IPS-20b (cell line): ENCODE results near the gene FAM168B.

Experiments
- H3K27ac ChIP-seq: one replicate; pipeline ENCODE4 v1.5.1; 2013; ENCODE audit warnings: low read length
- H3K27me3 ChIP-seq: 2 replicates; pipeline ENCODE4 v1.6.1; 2013; ENCODE audit warnings: mild to moderate bottlenecking, low read length, inconsistent platforms; ENCODE audit not compliant: insufficient read depth
- H3K36me3 ChIP-seq: 2 replicates; pipeline ENCODE4 v1.6.1; 2013; ENCODE audit warnings: low read depth, mild to moderate bottlenecking, inconsistent platforms, low read length, moderate library complexity; ENCODE audit not compliant: insufficient read depth
- H3K4me1 ChIP-seq: 2 replicates; pipeline ENCODE4 v1.6.1; 2013; ENCODE audit warnings: mild to moderate bottlenecking, control low read depth, inconsistent platforms, low read length, moderate library complexity; ENCODE audit not compliant: insufficient read depth
- H3K4me3 ChIP-seq: 2 replicates; pipeline ENCODE4 v1.5.1; 2013; ENCODE audit warnings: mild to moderate bottlenecking, low read length, inconsistent platforms
- H3K9ac ChIP-seq: 2 replicates; pipeline ENCODE4 v1.6.1; 2013; ENCODE audit warnings: low read depth, mild to moderate bottlenecking, inconsistent platforms, low read length, moderate library complexity
- H3K9me3 ChIP-seq: 2 replicates; pipeline ENCODE4 v1.6.1; 2013; ENCODE audit warnings: mild to moderate bottlenecking, low read depth, low read length, inconsistent platforms; ENCODE audit not compliant: insufficient read depth

FAM168B gene

GRCh38 chr2:131093006-131093695 is at the start of gene FAM168B:
FAM168B (minus strand) TSS chr2:131093460; CDS start chr2:131082646, 10,814 bp downstream.
- H3K27ac ChIP-seq, result peak within 1 kb of the TSS; percentile 12

GRCh38 chr2:131142849-131143248 is 49.6 kb upstream of the FAM168B start:
- Histone ChIP-seq H3K9me3 (no peaks in the 10 kb centered on the region), H3K4me3 (no peak overlapping the region), H3K36me3 (peaks cover 85% of the 10 kb centered on the region), H3K9ac (no peak overlapping the region), H3K4me1 (no peaks in the 10 kb centered on the region), H3K27me3 (no peaks in the 10 kb centered on the region), H3K27ac (no peak overlapping the region)

More at GRCh38 chr2:131093006-131093695, at the start of gene FAM168B:
- H3K4me3 ChIP-seq, result peak within 1 kb of the TSS; percentile 97
- H3K9me3 ChIP-seq, result no peaks in the 10 kb centered on the region
- no peaks in the 10 kb centered on the region for H3K4me1 ChIP-seq
- H3K36me3 ChIP-seq, result peaks cover 21% of the 10 kb centered on the region
- no peaks in the 10 kb centered on the region for H3K27me3 ChIP-seq
- peak within 1 kb of the TSS; percentile 92 for H3K9ac ChIP-seq

- Histone ChIP-seq H3K4me3 (no peak overlapping the region), H3K36me3 (peaks cover 68% of the 10 kb centered on the region), H3K27me3 (no peaks in the 10 kb centered on the region), H3K4me1 (no peaks in the 10 kb centered on the region), H3K9ac (no peak overlapping the region), H3K9me3 (no peaks in the 10 kb centered on the region), H3K27ac (no peak overlapping the region)
These were observed 47.3 kb upstream of the FAM168B start for GRCh38 chr2:131140581-131140980.

- Histone ChIP-seq H3K27ac (no peak overlapping the region), H3K36me3 (peaks cover 59% of the 10 kb centered on the region), H3K4me1 (no peaks in the 10 kb centered on the region), H3K4me3 (no peak overlapping the region), H3K9me3 (no peaks in the 10 kb centered on the region), H3K27me3 (no peaks in the 10 kb centered on the region), H3K9ac (no peak overlapping the region)
These were observed 39.5 kb upstream of the FAM168B start for GRCh38 chr2:131132729-131133128.

GRCh38 chr2:131130298-131130596 is 37.0 kb upstream of the FAM168B start:
- no peaks in the 10 kb centered on the region for H3K4me1 ChIP-seq
- no peak overlapping the region for H3K27ac ChIP-seq
- H3K4me3 ChIP-seq, result no peak overlapping the region
- no peaks in the 10 kb centered on the region for H3K9me3 ChIP-seq
- no peaks in the 10 kb centered on the region for H3K27me3 ChIP-seq
- peaks cover 84% of the 10 kb centered on the region for H3K36me3 ChIP-seq
- no peak overlapping the region for H3K9ac ChIP-seq

GRCh38 chr2:131127981-131128380 is 34.7 kb upstream of the FAM168B start:
- Histone ChIP-seq H3K9me3 (no peaks in the 10 kb centered on the region), H3K4me1 (no peaks in the 10 kb centered on the region), H3K4me3 (no peak overlapping the region), H3K36me3 (peaks cover 81% of the 10 kb centered on the region), H3K9ac (no peak overlapping the region), H3K27me3 (no peaks in the 10 kb centered on the region), H3K27ac (no peak overlapping the region)

GRCh38 chr2:131127076-131127475 is 33.8 kb upstream of the FAM168B start:
- Histone ChIP-seq H3K9me3 (no peaks in the 10 kb centered on the region), H3K27ac (no peak overlapping the region), H3K36me3 (peaks cover 81% of the 10 kb centered on the region), H3K4me1 (no peaks in the 10 kb centered on the region), H3K4me3 (no peak overlapping the region), H3K27me3 (no peaks in the 10 kb centered on the region), H3K9ac (no peak overlapping the region)

- Histone ChIP-seq H3K27ac (no peak overlapping the region), H3K27me3 (no peaks in the 10 kb centered on the region), H3K9ac (no peak overlapping the region), H3K4me1 (no peaks in the 10 kb centered on the region), H3K36me3 (peaks cover 78% of the 10 kb centered on the region), H3K9me3 (no peaks in the 10 kb centered on the region), H3K4me3 (no peak overlapping the region)
These were observed 33.2 kb upstream of the FAM168B start for GRCh38 chr2:131126436-131126835.

- Histone ChIP-seq H3K4me3 (no peak overlapping the region), H3K4me1 (no peaks in the 10 kb centered on the region), H3K27me3 (no peaks in the 10 kb centered on the region), H3K36me3 (peaks cover 68% of the 10 kb centered on the region), H3K9me3 (no peaks in the 10 kb centered on the region), H3K27ac (no peak overlapping the region), H3K9ac (no peak overlapping the region)
These were observed 32.0 kb upstream of the FAM168B start for GRCh38 chr2:131125195-131125757.

- Histone ChIP-seq H3K4me3 (no peak overlapping the region), H3K9ac (no peak overlapping the region), H3K4me1 (no peaks in the 10 kb centered on the region), H3K36me3 (peaks cover 53% of the 10 kb centered on the region), H3K9me3 (no peaks in the 10 kb centered on the region), H3K27ac (no peak overlapping the region), H3K27me3 (no peaks in the 10 kb centered on the region)
These were observed 29.9 kb upstream of the FAM168B start for GRCh38 chr2:131123192-131123591.

- no peaks in the 10 kb centered on the region for H3K9me3 ChIP-seq
- no peaks in the 10 kb centered on the region for H3K27me3 ChIP-seq
- H3K4me1 ChIP-seq, result no peaks in the 10 kb centered on the region
- peaks cover 46% of the 10 kb centered on the region for H3K36me3 ChIP-seq
- no peak overlapping the region for H3K9ac ChIP-seq
- no peak overlapping the region for H3K4me3 ChIP-seq
- H3K27ac ChIP-seq, result no peak overlapping the region
These were observed 29.2 kb upstream of the FAM168B start for GRCh38 chr2:131122496-131122895.

- Histone ChIP-seq H3K9ac (no peak overlapping the region), H3K4me3 (no peak overlapping the region), H3K36me3 (peaks cover 36% of the 10 kb centered on the region), H3K27me3 (no peaks in the 10 kb centered on the region), H3K9me3 (no peaks in the 10 kb centered on the region), H3K4me1 (no peaks in the 10 kb centered on the region), H3K27ac (no peak overlapping the region)
These were observed 28.2 kb upstream of the FAM168B start for GRCh38 chr2:131121464-131121863.
